Lower leg skin (tissue), 4 donors: ENCODE data around the gene MSH2. TPM values are rescaled to one million over a fixed set of nuclear protein-coding genes. Genes with fewer than 3 reads are reported as not detected.

ENCODE experiments used
- DNase-seq, 2 donors: peaks; one replicate each; pipeline ENCODE4 v3.0.0-alpha.2; 2019; ENCODE audit warnings: low spot score in 2 of 2
- H3K4me3 ChIP-seq: fragments of 200-600 bp; sonication (generic); 2 replicates; pipeline ENCODE4 v1.5.1; 2017; ENCODE audit warnings: mild to moderate bottlenecking, low read depth; ENCODE audit not compliant: poor library complexity, severe bottlenecking
- POLR2A ChIP-seq, 2 donors: fragments of 450-650 bp; IDR thresholded peaks; one replicate each; pipeline ENCODE4 v1.6.1; 2016 to 2017; ENCODE audit warnings: antibody characterized with exemption in 2 of 2, mild to moderate bottlenecking in 1 of 2, moderate library complexity in 1 of 2
- WGBS, 2 donors: methylation state at CpG; one replicate each; pipeline ENCODE4 v1.1.5; 2018; 5-methylcytosine and 5-hydroxymethylcytosine counted together
- intact Hi-C: fragments of 100-400 bp; cut with DNase I; formaldehyde crosslinking; loops from one replicate; pipeline ENCODE4 v1.15.0; 2023; ENCODE audit warnings: low total_unique reads
- total RNA-seq, 4 donors: library from RNA; depleted of rRNA; stranded (reverse); fragments of >200 nt; gene quantifications; one replicate each; pipeline ENCODE4 v1.1.0, GENCODE V29; 2016
- TF ChIP-seq, protein P1 (sequence below), 3 donors: fragments of 450-650 bp; IDR thresholded peaks; one replicate each; pipeline ENCODE4 v1.5.1; 2016; ENCODE audit warnings: antibody characterized with exemption in 3 of 3, mild to moderate bottlenecking in 3 of 3, moderate library complexity in 2 of 3

The MSH2 gene
- total RNA-seq, 4 donors from 2014 or later: 10.6 to 11.9 (median 11.5) TPM

DNA sequence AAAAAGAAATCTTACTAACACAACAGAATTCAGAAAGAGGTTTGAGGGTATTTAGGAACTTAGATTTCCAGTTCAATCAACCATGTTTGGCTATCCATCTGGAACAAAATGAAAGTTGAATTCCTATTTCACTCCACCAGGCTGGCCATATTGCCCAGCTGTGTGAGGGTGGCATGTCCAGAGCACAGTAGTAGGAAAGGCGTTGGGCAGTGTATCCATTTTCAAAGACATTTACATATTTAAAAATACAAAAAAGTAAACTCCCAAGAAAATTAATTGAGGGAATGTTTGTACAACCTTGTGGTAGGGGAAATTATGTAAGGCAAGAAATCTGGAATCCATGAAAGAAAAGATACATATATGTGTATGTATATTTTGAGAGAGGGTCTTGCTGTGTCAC lies 21.5 kb upstream of the MSH2 start:
- no peak for DNase-seq
- H3K4me3 ChIP-seq: no peak overlapping the region
- TF ChIP-seq POLR2A (IDR thresholded peaks at IDR 0.05): no peak
- TF ChIP-seq, protein P1, sequence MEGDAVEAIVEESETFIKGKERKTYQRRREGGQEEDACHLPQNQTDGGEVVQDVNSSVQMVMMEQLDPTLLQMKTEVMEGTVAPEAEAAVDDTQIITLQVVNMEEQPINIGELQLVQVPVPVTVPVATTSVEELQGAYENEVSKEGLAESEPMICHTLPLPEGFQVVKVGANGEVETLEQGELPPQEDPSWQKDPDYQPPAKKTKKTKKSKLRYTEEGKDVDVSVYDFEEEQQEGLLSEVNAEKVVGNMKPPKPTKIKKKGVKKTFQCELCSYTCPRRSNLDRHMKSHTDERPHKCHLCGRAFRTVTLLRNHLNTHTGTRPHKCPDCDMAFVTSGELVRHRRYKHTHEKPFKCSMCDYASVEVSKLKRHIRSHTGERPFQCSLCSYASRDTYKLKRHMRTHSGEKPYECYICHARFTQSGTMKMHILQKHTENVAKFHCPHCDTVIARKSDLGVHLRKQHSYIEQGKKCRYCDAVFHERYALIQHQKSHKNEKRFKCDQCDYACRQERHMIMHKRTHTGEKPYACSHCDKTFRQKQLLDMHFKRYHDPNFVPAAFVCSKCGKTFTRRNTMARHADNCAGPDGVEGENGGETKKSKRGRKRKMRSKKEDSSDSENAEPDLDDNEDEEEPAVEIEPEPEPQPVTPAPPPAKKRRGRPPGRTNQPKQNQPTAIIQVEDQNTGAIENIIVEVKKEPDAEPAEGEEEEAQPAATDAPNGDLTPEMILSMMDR (IDR thresholded peaks at IDR 0.05): no peak
- intact Hi-C loops: no loop called here
- WGBS, 2 donors: 86 to 100% methylated on average over 1 of the region's 1 CpG

- TF ChIP-seq POLR2A (IDR thresholded peaks at IDR 0.05): no peak
- TF ChIP-seq, protein P1 (IDR thresholded peaks at IDR 0.05): no peak
- no peak for DNase-seq
- 86 to 88% methylated on average over 3 of the region's 3 CpGs for WGBS, 2 donors
- no peak overlapping the region for H3K4me3 ChIP-seq
- intact Hi-C loops: no loop called here
Measured at GRCh38 chr2:47386551-47386950, 16.4 kb upstream of the MSH2 start.

GRCh38 chr2:47388888-47389287 lies 14.1 kb upstream of the MSH2 start:
- TF ChIP-seq, protein P1 (IDR thresholded peaks at IDR 0.05): no peak
- TF ChIP-seq POLR2A (IDR thresholded peaks at IDR 0.05): no peak
- 61 to 75% methylated on average over 2 of the region's 2 CpGs for WGBS, 2 donors
- DNase-seq: no peak
- intact Hi-C loops: no loop called here
- no peak overlapping the region for H3K4me3 ChIP-seq

DNA sequence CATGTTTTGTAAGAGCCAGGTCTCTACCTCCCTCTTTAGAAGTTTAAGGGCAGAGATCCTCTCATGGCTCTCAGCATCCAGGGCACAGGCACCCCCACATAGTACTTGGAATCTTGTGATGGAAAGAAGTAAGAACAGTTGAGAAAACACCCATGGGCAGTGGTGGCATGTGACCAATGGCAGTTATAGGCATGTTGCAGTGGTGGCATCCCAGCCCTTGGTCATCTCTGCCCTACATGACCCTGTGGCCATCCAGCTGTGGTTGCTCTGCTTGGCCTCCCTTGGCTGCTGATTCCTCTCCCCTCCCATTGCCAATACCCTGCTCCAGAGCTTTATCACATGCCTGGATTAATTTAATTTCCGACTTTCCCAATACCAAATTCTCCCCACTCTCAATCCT lies 13.3 kb upstream of the MSH2 start:
- peak in 1 of 2 donors; percentile 58 for DNase-seq
- intact Hi-C loops: loop anchor here (5.0 kb wide), 1 partner anchor 57 kb away; no protein-coding TSS in a partner anchor
- no peak overlapping the region for H3K4me3 ChIP-seq
- TF ChIP-seq POLR2A (IDR thresholded peaks at IDR 0.05): no peak
- TF ChIP-seq, protein P1 (IDR thresholded peaks at IDR 0.05): no peak
- 71 to 100% methylated on average over 1 of the region's 1 CpG for WGBS, 2 donors

DNA sequence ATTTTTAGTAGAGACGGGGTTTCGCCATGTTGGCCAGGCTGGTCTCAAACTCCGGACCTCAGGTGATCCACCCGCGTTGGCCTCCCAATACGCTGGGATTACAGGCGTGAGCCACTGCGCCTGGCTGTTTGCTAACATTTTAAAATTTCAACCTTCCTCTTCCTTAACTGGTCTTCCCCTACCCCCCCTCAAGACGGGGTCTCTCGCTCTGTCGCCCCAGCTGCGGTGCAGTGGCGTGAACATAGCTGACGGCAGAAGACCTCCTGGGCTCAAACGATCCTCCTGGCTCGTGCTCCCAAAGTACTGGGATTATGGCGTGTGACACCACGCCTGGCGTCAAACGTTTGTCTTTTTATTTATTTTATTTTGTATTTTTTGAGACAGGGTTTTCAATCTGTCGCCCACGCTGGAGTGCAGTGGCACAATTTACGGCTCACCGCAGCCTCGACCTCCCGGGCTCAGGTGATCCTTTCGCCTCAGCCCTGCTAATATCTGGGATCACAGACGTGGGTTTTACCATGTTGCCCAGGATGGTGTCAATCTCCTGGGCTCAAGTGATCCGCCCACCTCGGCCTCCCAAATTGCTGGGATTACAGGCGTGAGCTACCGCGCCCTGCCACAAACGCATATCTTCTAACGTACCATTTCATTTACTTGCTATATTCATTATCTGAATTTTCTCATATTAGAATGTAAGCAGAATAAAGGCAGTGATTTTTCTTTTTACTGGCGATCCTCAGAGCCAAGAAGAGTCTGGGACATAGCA lies 984 bp upstream of the MSH2 start:
- TF ChIP-seq POLR2A (IDR thresholded peaks at IDR 0.05): no peak
- TF ChIP-seq, protein P1 (IDR thresholded peaks at IDR 0.05): no peak
- 67 to 72% methylated on average over 36 of the region's 36 CpGs for WGBS, 2 donors
- DNase-seq: peak in 1 of 2 donors; percentile 77
- H3K4me3 ChIP-seq: no peak overlapping the region
- intact Hi-C loops: no loop called here

GRCh38 chr2:47402555-47402804 lies 476 bp upstream of the MSH2 start:
- no peak overlapping the region for H3K4me3 ChIP-seq
- intact Hi-C loops: no loop called here
- TF ChIP-seq, protein P1 (IDR thresholded peaks at IDR 0.05): no peak
- TF ChIP-seq POLR2A (IDR thresholded peaks at IDR 0.05): no peak
- no peak for DNase-seq
- 3 to 4% methylated on average over 8 of the region's 8 CpGs for WGBS, 2 donors
